D341Med (cell line): ENCODE data around the gene RECQL5.

ENCODE experiments used
- DNase-seq: peaks from one replicate; pipeline ENCODE4 v3.0.0; 2012; ENCODE audit warnings: low spot score

The RECQL5 gene

GRCh38 chr17:75666959-75667790 lies at the start of gene RECQL5, which contains the start of gene SAP30BP:
Gene RECQL5 (minus strand): TSS chr17:75667154. CDS start chr17:75666557, 597 bp downstream.
Gene SAP30BP (plus strand): TSS chr17:75667338. CDS start chr17:75667373, 35 bp downstream.
- DNase-seq, result peak; percentile 100

- DNase-seq, result no peak
Observed at GRCh38 chr17:75712446-75712845, 45.5 kb upstream of the RECQL5 start.

- no peak for DNase-seq
Observed at GRCh38 chr17:75707079-75707571, 40.2 kb upstream of the RECQL5 start.

- no peak for DNase-seq
Observed at GRCh38 chr17:75706042-75706728, 39.2 kb upstream of the RECQL5 start.

GRCh38 chr17:75704963-75705875 lies 38.3 kb upstream of the RECQL5 start:
- no peak for DNase-seq

- no peak for DNase-seq
Observed at GRCh38 chr17:75703591-75703990, 36.6 kb upstream of the RECQL5 start.

GRCh38 chr17:75703191-75703590 lies 36.2 kb upstream of the RECQL5 start:
- no peak for DNase-seq

- no peak for DNase-seq
Observed at GRCh38 chr17:75701288-75701687, 34.3 kb upstream of the RECQL5 start.

- DNase-seq, result no peak
Observed at GRCh38 chr17:75698659-75699058, 31.7 kb upstream of the RECQL5 start.

GRCh38 chr17:75697651-75698291 lies 30.8 kb upstream of the RECQL5 start:
- DNase-seq, result no peak

GRCh38 chr17:75695830-75696271 lies 28.9 kb upstream of the RECQL5 start:
- DNase-seq, result no peak

GRCh38 chr17:75695141-75695829 lies 28.3 kb upstream of the RECQL5 start:
- DNase-seq, result no peak

GRCh38 chr17:75694536-75694935 lies 27.6 kb upstream of the RECQL5 start:
- DNase-seq, result no peak

GRCh38 chr17:75693500-75694481 lies 26.8 kb upstream of the RECQL5 start:
- DNase-seq, result no peak

- no peak for DNase-seq
Observed at GRCh38 chr17:75692976-75693375, 26.0 kb upstream of the RECQL5 start.

GRCh38 chr17:75691801-75692626 lies 25.1 kb upstream of the RECQL5 start:
- no peak for DNase-seq

GRCh38 chr17:75691371-75691791 lies 24.4 kb upstream of the RECQL5 start:
- no peak for DNase-seq

GRCh38 chr17:75689441-75689873 lies 22.5 kb upstream of the RECQL5 start:
- no peak for DNase-seq
